PC-9 (cell line): Measurements from ENCODE around the gene TBXT. TPM values are rescaled to one million over a fixed set of nuclear protein-coding genes. Genes with fewer than 3 reads are reported as not detected.
"Not testable (repeated sequence)": the region's sequence is repeated elsewhere in the genome, so short reads cannot be mapped to it uniquely, and the experiment has no call there.

Source experiments
- BruUV-seq: library from RNA; stranded (reverse); fragments of 400-500 nt; replicated peaks from 2 replicates; lab custom pipeline; 2021; lab: Mats Ljungman, UMichigan
- CTCF ChIA-PET: fragments of 300-600 bp; sonication (Branson Sonifier 250); formaldehyde crosslinking; loops from one replicate; lab custom pipeline; 2022; ENCODE audit warnings: antibody characterized with exemption; lab: Charles Lee
- POLR2A ChIA-PET: fragments of 300-600 bp; sonication (Branson Sonifier 250); formaldehyde crosslinking; loops from one replicate; lab custom pipeline; 2022; ENCODE audit warnings: antibody characterized with exemption; ENCODE audit not compliant: unreplicated experiment; lab: Charles Lee
- DNase-seq, 2 experiments: peaks; one replicate each; pipeline versions ENCODE4 v3.0.0 to v3.0.0-alpha.2; 2015 to 2022; ENCODE audit warnings: mixed read lengths in 1 of 2
- H2AFZ ChIP-seq: fragments of 200-600 bp; sonication (generic); 2 replicates; pipeline ENCODE4 v1.8.1; 2017; ENCODE audit warnings: antibody characterized with exemption
- H3F3A ChIP-seq: fragments of 200-600 bp; sonication (generic); 2 replicates; pipeline ENCODE4 v1.8.1; 2017; ENCODE audit warnings: antibody characterized with exemption, mild to moderate bottlenecking, low read depth; ENCODE audit not compliant: insufficient read depth
- H3K27ac ChIP-seq: fragments of 200-600 bp; sonication (generic); 2 replicates; pipeline ENCODE4 v1.6.1; 2016; ENCODE audit warnings: mixed run types
- H3K27me3 ChIP-seq: fragments of 200-600 bp; sonication (generic); 2 replicates; pipeline ENCODE4 v1.6.1; 2016; ENCODE audit warnings: low read depth, mixed run types; ENCODE audit not compliant: insufficient read depth
- H3K36me3 ChIP-seq: fragments of 200-600 bp; sonication (generic); 2 replicates; pipeline ENCODE4 v1.6.1; 2016; ENCODE audit warnings: low read depth, mixed run types
- H3K4me1 ChIP-seq: fragments of 200-600 bp; sonication (generic); replicated peaks from 2 replicates; pipeline ENCODE4 v1.6.1; 2016; ENCODE audit warnings: mixed run types; ENCODE audit not compliant: insufficient read depth
- H3K4me2 ChIP-seq: fragments of 200-600 bp; sonication (generic); 2 replicates; pipeline ENCODE4 v1.6.1; 2017; ENCODE audit warnings: mixed run types
- H3K4me3 ChIP-seq: fragments of 200-600 bp; sonication (generic); 2 replicates; pipeline ENCODE4 v1.6.1; 2016; ENCODE audit warnings: mixed run types
- H3K79me2 ChIP-seq: fragments of 200-600 bp; sonication (generic); 2 replicates; pipeline ENCODE4 v1.6.1; 2017; ENCODE audit warnings: low read depth, mixed run types
- H3K9me2 ChIP-seq: fragments of 200-600 bp; sonication (generic); 2 replicates; pipeline ENCODE4 v1.8.1; 2017; ENCODE audit warnings: mild to moderate bottlenecking; ENCODE audit not compliant: insufficient read depth
- H3K9me3 ChIP-seq: fragments of 200-600 bp; sonication (generic); 2 replicates; pipeline ENCODE4 v1.8.1; 2016; ENCODE audit warnings: low read depth; ENCODE audit not compliant: insufficient read depth
- H4K20me1 ChIP-seq: fragments of 200-600 bp; sonication (generic); 2 replicates; pipeline ENCODE4 v1.8.1; 2017; ENCODE audit not compliant: insufficient read depth
- EZH2 ChIP-seq: fragments of 200-600 bp; sonication (generic); IDR thresholded peaks from 2 replicates; pipeline ENCODE4 v1.8.0; 2017; ENCODE audit warnings: antibody characterized with exemption, low read depth
- intact Hi-C: fragments of 100-400 bp; cut with micrococcal nuclease; formaldehyde crosslinking; loops from one replicate; pipeline ENCODE4 v1.10.0; 2022; ENCODE audit not compliant: unreplicated experiment
- total RNA-seq: library from RNA; stranded (reverse); gene quantifications from 2 replicates; pipeline ENCODE4 v1.2.3, GENCODE V29; 2021
- TF ChIP-seq, protein P1 (sequence below): fragments of 200-600 bp; sonication (generic); conservative IDR thresholded peaks from 2 replicates; pipeline ENCODE4 v1.6.1; 2017; ENCODE audit warnings: mixed run types, antibody characterized with exemption, mild to moderate bottlenecking, moderate library complexity

TBXT gene
- total RNA-seq, 1 experiment from 2014 or later, result not detected

DNA sequence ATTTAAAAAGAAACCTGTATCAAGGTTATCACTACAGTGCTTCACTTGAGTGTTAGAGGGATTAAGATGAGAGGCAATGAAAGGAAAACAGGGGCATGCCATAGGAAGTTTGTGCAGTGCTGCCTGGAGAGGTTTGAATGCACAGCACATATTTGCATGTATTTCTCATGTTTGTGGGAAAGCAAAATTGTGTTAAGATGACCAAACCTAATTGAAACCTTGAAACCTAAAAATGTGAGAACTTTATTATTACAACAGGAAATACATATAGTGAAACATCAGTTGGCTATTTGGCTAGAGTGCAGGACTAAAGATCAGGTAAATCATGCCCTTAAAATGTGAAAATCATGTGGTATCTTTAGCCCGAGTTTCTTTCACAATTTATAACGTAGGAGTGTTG lies 8.5 kb upstream of the TBXT start:
- Histone ChIP-seq H3K36me3 (no peaks in the 10 kb centered on the region), H3K79me2 (no peaks in the 10 kb centered on the region), H3K9me2 (no peaks in the 10 kb centered on the region), H3K27ac (no peak overlapping the region), H3K4me1 (no peaks in the 10 kb centered on the region), H2AFZ (no peak overlapping the region), H3K9me3 (no peaks in the 10 kb centered on the region), H3K4me3 (no peak overlapping the region), H3K4me2 (no peak overlapping the region), H4K20me1 (no peaks in the 10 kb centered on the region), H3F3A (no peaks in the 10 kb centered on the region), H3K27me3 (peaks cover 75% of the 10 kb centered on the region)
- no TSS peak for BruUV-seq
- no peak for DNase-seq
- intact Hi-C loops, result no loop called here
- ChIA-PET POLR2A (no interaction called here), CTCF (no interaction called here)
- TF ChIP-seq EZH2, result no peak
- TF ChIP-seq, protein P1, sequence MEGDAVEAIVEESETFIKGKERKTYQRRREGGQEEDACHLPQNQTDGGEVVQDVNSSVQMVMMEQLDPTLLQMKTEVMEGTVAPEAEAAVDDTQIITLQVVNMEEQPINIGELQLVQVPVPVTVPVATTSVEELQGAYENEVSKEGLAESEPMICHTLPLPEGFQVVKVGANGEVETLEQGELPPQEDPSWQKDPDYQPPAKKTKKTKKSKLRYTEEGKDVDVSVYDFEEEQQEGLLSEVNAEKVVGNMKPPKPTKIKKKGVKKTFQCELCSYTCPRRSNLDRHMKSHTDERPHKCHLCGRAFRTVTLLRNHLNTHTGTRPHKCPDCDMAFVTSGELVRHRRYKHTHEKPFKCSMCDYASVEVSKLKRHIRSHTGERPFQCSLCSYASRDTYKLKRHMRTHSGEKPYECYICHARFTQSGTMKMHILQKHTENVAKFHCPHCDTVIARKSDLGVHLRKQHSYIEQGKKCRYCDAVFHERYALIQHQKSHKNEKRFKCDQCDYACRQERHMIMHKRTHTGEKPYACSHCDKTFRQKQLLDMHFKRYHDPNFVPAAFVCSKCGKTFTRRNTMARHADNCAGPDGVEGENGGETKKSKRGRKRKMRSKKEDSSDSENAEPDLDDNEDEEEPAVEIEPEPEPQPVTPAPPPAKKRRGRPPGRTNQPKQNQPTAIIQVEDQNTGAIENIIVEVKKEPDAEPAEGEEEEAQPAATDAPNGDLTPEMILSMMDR, result no peak

DNA sequence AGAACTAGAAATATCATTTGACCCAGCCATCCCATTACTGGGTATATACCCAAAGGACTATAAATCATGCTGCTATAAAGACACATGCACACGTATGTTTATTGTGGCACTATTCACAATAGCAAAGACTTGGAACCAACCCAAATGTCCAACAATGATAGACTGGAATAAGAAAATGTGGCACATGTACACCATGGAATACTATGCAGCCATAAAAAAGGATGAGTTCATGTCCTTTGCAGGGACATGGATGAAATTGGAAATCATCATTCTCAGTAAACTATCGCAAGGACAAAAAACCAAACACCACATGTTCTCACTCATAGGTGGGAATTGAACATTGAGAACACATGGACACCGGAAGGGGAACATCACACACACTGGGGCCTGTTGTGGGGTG lies 7.4 kb upstream of the TBXT start:
- CTCF ChIA-PET, BruUV-seq, POLR2A ChIA-PET, intact Hi-C loops, H3K79me2 ChIP-seq, H3F3A ChIP-seq, H3K9me3 ChIP-seq, H3K4me3 ChIP-seq, H4K20me1 ChIP-seq, H3K4me2 ChIP-seq, H3K36me3 ChIP-seq, H3K9me2 ChIP-seq, DNase-seq, H3K4me1 ChIP-seq, H2AFZ ChIP-seq, H3K27ac ChIP-seq: not testable (repeated sequence)
- H3K27me3 ChIP-seq, result peaks cover 75% of the 10 kb centered on the region

DNA sequence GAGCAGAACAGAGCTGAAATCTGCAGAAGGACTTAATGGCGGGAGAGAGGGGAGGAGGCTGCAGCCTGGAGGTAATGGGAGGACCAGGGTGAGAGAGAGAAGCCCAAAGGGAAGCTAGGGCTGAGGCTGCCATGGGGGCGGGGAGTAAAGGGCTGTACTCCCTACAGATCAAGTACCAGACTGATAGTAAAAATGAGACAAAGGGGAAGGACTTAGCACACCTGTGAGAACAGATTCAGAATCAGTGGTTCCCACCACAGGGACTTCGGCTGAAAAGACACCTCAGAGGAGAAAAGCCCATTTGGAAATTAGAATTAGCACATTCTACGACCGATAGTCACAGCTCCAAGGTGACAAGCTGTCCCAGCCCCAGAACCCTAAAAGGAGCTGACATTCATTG lies 6.4 kb upstream of the TBXT start:
- H3K36me3 ChIP-seq, result no peaks in the 10 kb centered on the region
- H3K9me3 ChIP-seq, result no peaks in the 10 kb centered on the region
- no peak overlapping the region for H3K27ac ChIP-seq
- TF ChIP-seq EZH2, result no peak
- TF ChIP-seq, protein P1, result no peak
- H3F3A ChIP-seq, result no peaks in the 10 kb centered on the region
- no peak overlapping the region for H3K4me3 ChIP-seq
- H4K20me1 ChIP-seq, result no peaks in the 10 kb centered on the region
- BruUV-seq, result no TSS peak
- no peaks in the 10 kb centered on the region for H3K9me2 ChIP-seq
- H3K79me2 ChIP-seq, result no peaks in the 10 kb centered on the region
- H3K27me3 ChIP-seq, result peaks cover 72% of the 10 kb centered on the region
- DNase-seq, result no peak
- no peaks in the 10 kb centered on the region for H3K4me1 ChIP-seq
- POLR2A ChIA-PET, result no interaction called here
- intact Hi-C loops, result no loop called here
- H3K4me2 ChIP-seq, result no peak overlapping the region
- H2AFZ ChIP-seq, result no peak overlapping the region
- CTCF ChIA-PET, result no interaction called here

DNA sequence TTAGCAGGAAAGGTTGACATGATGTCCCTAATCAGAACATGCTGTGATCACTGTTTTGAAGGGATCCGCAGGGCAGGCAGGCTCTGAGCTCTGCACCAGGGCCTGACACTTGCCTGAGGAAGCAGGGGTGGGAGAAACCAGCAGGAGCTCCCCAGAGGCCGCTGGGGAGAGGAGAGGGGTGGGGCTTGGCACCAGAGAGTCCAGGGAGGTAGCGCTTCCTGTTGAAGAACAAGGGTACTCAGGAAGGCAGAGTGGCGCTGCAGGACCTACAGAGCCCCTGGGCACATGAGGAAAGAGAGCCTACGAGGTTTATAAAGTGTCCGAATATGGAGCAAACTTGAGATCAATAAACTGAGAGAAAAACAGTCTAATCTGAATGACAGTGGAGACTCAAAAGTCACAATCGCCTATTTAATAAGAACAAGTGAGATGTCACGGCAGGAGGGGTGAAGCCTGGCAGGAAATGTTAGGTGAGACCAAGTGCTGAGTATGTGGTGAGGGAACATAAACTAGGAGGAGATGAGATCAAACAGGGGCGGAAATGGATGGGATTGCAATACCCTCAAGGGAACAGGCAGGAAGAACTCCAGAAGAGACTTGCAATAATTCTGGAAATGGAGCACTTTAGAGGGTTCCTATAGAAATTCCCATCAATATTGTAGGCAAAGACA lies 5.8 kb upstream of the TBXT start:
- no TSS peak for BruUV-seq
- H2AFZ ChIP-seq, result no peak overlapping the region
- H3K4me3 ChIP-seq, result no peak overlapping the region
- H3K36me3 ChIP-seq, result no peaks in the 10 kb centered on the region
- no peak for DNase-seq
- no peaks in the 10 kb centered on the region for H3K9me2 ChIP-seq
- H3K4me2 ChIP-seq, result no peak overlapping the region
- H3K27ac ChIP-seq, result no peak overlapping the region
- intact Hi-C loops, result no loop called here
- H3K27me3 ChIP-seq, result peaks cover 66% of the 10 kb centered on the region
- H3F3A ChIP-seq, result no peaks in the 10 kb centered on the region
- CTCF ChIA-PET, result no interaction called here
- no peaks in the 10 kb centered on the region for H3K4me1 ChIP-seq
- H3K9me3 ChIP-seq, result no peaks in the 10 kb centered on the region
- no peaks in the 10 kb centered on the region for H4K20me1 ChIP-seq
- TF ChIP-seq, protein P1, result no peak
- no peak for TF ChIP-seq EZH2
- H3K79me2 ChIP-seq, result no peaks in the 10 kb centered on the region
- POLR2A ChIA-PET, result no interaction called here
